ENCODE results near the gene CIB1. TPM values are rescaled to one million over a fixed set of nuclear protein-coding genes. Genes with fewer than 3 reads are reported as not detected.

Gene CIB1
- total and polyA plus RNA-seq, 2 of the 8 experiments (the other 6 are each of a cell fraction or from before 2014, with no cell fraction given): 26.0 to 63.5 TPM

DNA sequence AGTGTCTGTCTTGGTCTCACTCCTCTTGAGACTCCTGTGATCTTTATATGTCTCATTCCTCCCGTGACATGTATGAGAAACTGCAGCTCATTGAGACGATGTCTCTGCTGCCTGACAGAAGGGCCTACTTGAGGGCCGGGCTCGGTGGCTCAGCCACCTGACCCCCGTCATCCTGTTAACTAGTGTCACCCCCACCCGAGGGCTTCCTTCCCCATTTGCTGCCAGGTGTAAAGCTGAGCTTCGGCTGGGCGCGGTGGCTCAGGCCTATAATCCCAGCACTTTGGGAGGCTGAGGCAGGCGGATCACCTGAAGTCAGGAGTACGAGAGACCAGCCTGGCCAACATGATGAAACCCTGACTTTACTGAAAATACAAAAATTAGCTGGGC, 19.9 kb downstream of the CIB1 start:
- peaks cover 8% of the 10 kb centered on the region; the same call in 1 of the 2 replicates for H3K79me1 ChIP-seq (ENCODE audit: low read depth, low read length)
- DNase-seq (ENCODE audit: low read depth in 1 of 2, low spot score in 2 of 2) (no peak), FAIRE-seq (no peak)
- H2BK12ac ChIP-seq (ENCODE audit: low read depth, low read length): no peak overlapping the region
- H3K79me2 ChIP-seq (ENCODE audit: control insufficient read depth in 1 of 2, insufficient read depth in 2 of 2, low read length in 2 of 2): peaks cover 0 to 21% of the 10 kb centered on the region in 2 experiments; a peak in 1 of 4 replicates
- no peak overlapping the region for H3K23ac ChIP-seq (ENCODE audit: insufficient read length)
- H3K23me2 ChIP-seq (ENCODE audit: low read depth, low read length): no peaks in the 10 kb centered on the region; the same call in 1 of the 2 replicates
- no peak overlapping the region for H3K9ac ChIP-seq (replicated peaks in 1 of 4; ENCODE audit: extremely low read depth in 1 of 4, low read depth in 3 of 4, low read length in 3 of 4)
- H3K4me3 ChIP-seq (ENCODE audit: extremely low read depth in 1 of 4, insufficient read depth in 2 of 4, low read depth in 3 of 4, low read length in 4 of 4): no peak overlapping the region
- H3K27me3 ChIP-seq (replicated peaks in 1 of 4; ENCODE audit: control insufficient read depth in 3 of 4, extremely low read depth in 1 of 4, insufficient read depth in 3 of 4, low read length in 3 of 4): no peaks in the 10 kb centered on the region
- H3K56ac ChIP-seq (replicated peaks; ENCODE audit: insufficient read length, low read depth, low read length): no peak overlapping the region
- WGBS, 2 experiments (ENCODE audit: extremely low coverage in 1 of 2, insufficient coverage in 1 of 2, insufficient read length in 1 of 2, insufficient replicate concordance in 2 of 2, low coverage in 1 of 2, low lambda C conversion rate in 2 of 2, missing lambda C conversion rate in 1 of 2): 93% methylated on average over 11 of the region's 11 CpGs; no CpG with 5 or more reads in 1 of the 2 experiments
- no peaks in the 10 kb centered on the region for H3K9me3 ChIP-seq (ENCODE audit: insufficient read depth in 2 of 2, low read depth in 1 of 2, low read length in 1 of 2)
- ChIA-PET POLR2A (ENCODE audit: partially characterized antibody) (interaction anchor here (1.0 to 4.8 kb wide), 4 partner anchors 9 to 35 kb away, joined by 3 to 25 read pairs (median 3); partner anchors contain the start of gene SEMA4B), CTCF (ENCODE audit: partially characterized antibody) (interaction anchor here (0.6 to 12.3 kb wide), 12 partner anchors 9 to 67 kb away, joined by 3 to 182 read pairs (median 6); partner anchors contain the start of genes CIB1 and SEMA4B)
- no peak overlapping the region for H4K5ac ChIP-seq (ENCODE audit: insufficient read length, low read depth, low read length)
- no peak overlapping the region for H2BK120ac ChIP-seq (replicated peaks; ENCODE audit: low read depth, low read length)
- peaks cover 0 to 5% (median 2%) of the 10 kb centered on the region in 4 experiments; a peak in 3 of 8 replicates for H3K36me3 ChIP-seq (ENCODE audit: control insufficient read depth in 2 of 4, insufficient read depth in 4 of 4, low read length in 3 of 4)
- no peak overlapping the region for H2BK15ac ChIP-seq (ENCODE audit: low read length)
- no peak overlapping the region for H3K4me2 ChIP-seq (ENCODE audit: insufficient read depth in 1 of 2, low read depth in 2 of 2, low read length in 2 of 2)
- no peak overlapping the region for H4K8ac ChIP-seq (ENCODE audit: extremely low read depth, insufficient read depth, low read length)
- H2BK20ac ChIP-seq (ENCODE audit: low read length): no peak overlapping the region
- no peak overlapping the region for H3K4ac ChIP-seq (replicated peaks; ENCODE audit: insufficient read length, low read depth, low read length)
- H2AFZ ChIP-seq (ENCODE audit: low read length): no peak overlapping the region
- no peak overlapping the region for H4K91ac ChIP-seq (replicated peaks; ENCODE audit: insufficient read length, low read length)
- no peak overlapping the region for H2AK5ac ChIP-seq (ENCODE audit: low read depth, low read length)
- H3K18ac ChIP-seq (ENCODE audit: extremely low read depth, low read length): no peak overlapping the region
- peaks cover 0 to 3% (median under 1%) of the 10 kb centered on the region in 4 experiments; a peak in 3 of 7 replicates for H3K4me1 ChIP-seq (replicated peaks in 1 of 4; ENCODE audit: control insufficient read depth in 3 of 4, insufficient read depth in 4 of 4, low read length in 3 of 4)
- no peak overlapping the region for H3K27ac ChIP-seq (ENCODE audit: low read depth, low read length)
- no peak overlapping the region for H3K14ac ChIP-seq (ENCODE audit: insufficient read length)
- peaks cover 9% of the 10 kb centered on the region in 2 experiments for H4K20me1 ChIP-seq (replicated peaks in 1 of 2; ENCODE audit: control insufficient read depth in 1 of 2, insufficient read depth in 2 of 2, low read length in 2 of 2)
- H2BK5ac ChIP-seq (ENCODE audit: low read depth, low read length): no peak overlapping the region
- no peak for TF ChIP-seq BCL11A (IDR thresholded peaks at IDR 0.05; ENCODE audit: low read depth in 2 of 2, low read length in 2 of 2)
- TF ChIP-seq RXRA (IDR thresholded peaks at IDR 0.05; ENCODE audit: insufficient read depth, low read depth, low read length): no peak
- TF ChIP-seq SIRT6 (IDR thresholded peaks at IDR 0.05; ENCODE audit: low read length): no peak
- no peak for TF ChIP-seq PHF8 (conservative IDR thresholded peaks at IDR 0.05; ENCODE audit: low read depth, low read length)
- no peak for TF ChIP-seq YY1 (IDR thresholded peaks at IDR 0.05; ENCODE audit: low read depth, low read length)
- TF ChIP-seq, protein P1, sequence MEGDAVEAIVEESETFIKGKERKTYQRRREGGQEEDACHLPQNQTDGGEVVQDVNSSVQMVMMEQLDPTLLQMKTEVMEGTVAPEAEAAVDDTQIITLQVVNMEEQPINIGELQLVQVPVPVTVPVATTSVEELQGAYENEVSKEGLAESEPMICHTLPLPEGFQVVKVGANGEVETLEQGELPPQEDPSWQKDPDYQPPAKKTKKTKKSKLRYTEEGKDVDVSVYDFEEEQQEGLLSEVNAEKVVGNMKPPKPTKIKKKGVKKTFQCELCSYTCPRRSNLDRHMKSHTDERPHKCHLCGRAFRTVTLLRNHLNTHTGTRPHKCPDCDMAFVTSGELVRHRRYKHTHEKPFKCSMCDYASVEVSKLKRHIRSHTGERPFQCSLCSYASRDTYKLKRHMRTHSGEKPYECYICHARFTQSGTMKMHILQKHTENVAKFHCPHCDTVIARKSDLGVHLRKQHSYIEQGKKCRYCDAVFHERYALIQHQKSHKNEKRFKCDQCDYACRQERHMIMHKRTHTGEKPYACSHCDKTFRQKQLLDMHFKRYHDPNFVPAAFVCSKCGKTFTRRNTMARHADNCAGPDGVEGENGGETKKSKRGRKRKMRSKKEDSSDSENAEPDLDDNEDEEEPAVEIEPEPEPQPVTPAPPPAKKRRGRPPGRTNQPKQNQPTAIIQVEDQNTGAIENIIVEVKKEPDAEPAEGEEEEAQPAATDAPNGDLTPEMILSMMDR (IDR thresholded peaks at IDR 0.05; ENCODE audit: control extremely low read depth in 1 of 3, insufficient read depth in 1 of 3, low read depth in 1 of 3, low read length in 3 of 3): no peak
- TF ChIP-seq RAD21 (IDR thresholded peaks at IDR 0.05 in 1 of 2, conservative IDR thresholded peaks at IDR 0.05 in 1 of 2; ENCODE audit: low read depth in 2 of 2, low read length in 2 of 2): no peak
- no peak for TF ChIP-seq TAF1 (IDR thresholded peaks at IDR 0.05; ENCODE audit: low read depth, low read length)
- TF ChIP-seq, protein P2, sequence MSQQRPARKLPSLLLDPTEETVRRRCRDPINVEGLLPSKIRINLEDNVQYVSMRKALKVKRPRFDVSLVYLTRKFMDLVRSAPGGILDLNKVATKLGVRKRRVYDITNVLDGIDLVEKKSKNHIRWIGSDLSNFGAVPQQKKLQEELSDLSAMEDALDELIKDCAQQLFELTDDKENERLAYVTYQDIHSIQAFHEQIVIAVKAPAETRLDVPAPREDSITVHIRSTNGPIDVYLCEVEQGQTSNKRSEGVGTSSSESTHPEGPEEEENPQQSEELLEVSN (IDR thresholded peaks at IDR 0.05): no peak
- no peak for TF ChIP-seq GTF2F1 (IDR thresholded peaks at IDR 0.05; ENCODE audit: borderline replicate concordance, low read depth, low read length)
